Neuron (in vitro differentiated cells): Measurements from ENCODE around the gene UBA7.

Source experiments
- H2AFZ ChIP-seq: one replicate; pipeline ENCODE4 v1.6.1; 2013; ENCODE audit warnings: low read depth, mild to moderate bottlenecking, inconsistent platforms, low read length, moderate library complexity
- H3K27me3 ChIP-seq: one replicate; pipeline ENCODE4 v1.6.1; 2013; ENCODE audit warnings: low read length; ENCODE audit not compliant: insufficient read depth
- H3K36me3 ChIP-seq: one replicate; pipeline ENCODE4 v1.6.1; 2013; ENCODE audit warnings: low read length; ENCODE audit not compliant: insufficient read depth
- H3K4me1 ChIP-seq: one replicate; pipeline ENCODE4 v1.6.1; 2013; ENCODE audit warnings: low read length; ENCODE audit not compliant: insufficient read depth
- H3K4me3 ChIP-seq: 2 replicates; pipeline ENCODE4 v1.5.1; 2013; ENCODE audit warnings: mild to moderate bottlenecking, low read length, moderate library complexity
- H3K9me3 ChIP-seq: one replicate; pipeline ENCODE4 v1.6.1; 2013; ENCODE audit warnings: low read length

UBA7 gene

DNA sequence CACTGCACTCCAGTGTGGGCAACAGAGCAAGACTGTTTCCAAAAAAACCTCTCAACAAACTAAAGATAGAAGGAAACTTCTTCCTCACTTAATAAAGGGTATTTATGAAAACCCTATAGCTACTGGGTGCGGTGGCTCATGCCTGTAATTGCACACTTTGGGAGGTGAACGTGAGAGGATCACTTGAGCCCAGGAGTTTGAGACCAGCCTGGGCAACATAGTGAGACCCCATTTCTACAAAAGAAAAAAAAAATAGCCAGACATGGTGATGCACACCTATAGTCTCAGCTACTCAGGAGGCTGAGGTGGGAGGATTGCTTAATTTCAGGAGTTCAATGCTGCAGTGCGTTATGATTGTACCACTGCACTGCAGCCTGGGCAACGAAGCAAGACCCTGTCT is 49.8 kb downstream of the UBA7 start:
- Histone ChIP-seq H3K27me3 (no peaks in the 10 kb centered on the region), H2AFZ (no peak overlapping the region), H3K4me1 (no peaks in the 10 kb centered on the region), H3K4me3 (no peak overlapping the region), H3K36me3 (peaks cover 11% of the 10 kb centered on the region), H3K9me3 (peaks cover 2% of the 10 kb centered on the region)

DNA sequence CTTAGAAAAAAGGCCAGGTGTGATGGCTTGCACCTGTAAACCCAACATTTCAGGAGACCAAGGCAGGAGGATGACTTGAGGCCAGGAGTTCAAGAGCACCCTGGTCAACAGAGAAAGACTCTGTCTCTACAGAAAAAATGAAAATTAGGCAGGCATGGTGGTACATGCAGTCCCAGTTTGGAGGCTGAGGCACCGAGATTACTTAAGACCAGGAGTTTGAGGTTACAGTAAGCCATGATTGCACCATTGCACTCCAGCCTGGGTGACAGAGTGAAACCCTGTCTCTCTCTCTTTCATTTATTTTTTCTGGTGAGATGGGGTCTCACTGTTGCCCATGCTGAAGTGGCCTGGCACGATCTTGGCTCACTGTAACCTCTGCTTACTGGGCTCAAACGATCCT is 52.1 kb downstream of the UBA7 start:
- H3K4me3 ChIP-seq, result no peak overlapping the region
- H2AFZ ChIP-seq, result no peak overlapping the region
- peaks cover 2% of the 10 kb centered on the region for H3K9me3 ChIP-seq
- H3K36me3 ChIP-seq, result peaks cover 11% of the 10 kb centered on the region
- no peaks in the 10 kb centered on the region for H3K4me1 ChIP-seq
- H3K27me3 ChIP-seq, result no peaks in the 10 kb centered on the region

DNA sequence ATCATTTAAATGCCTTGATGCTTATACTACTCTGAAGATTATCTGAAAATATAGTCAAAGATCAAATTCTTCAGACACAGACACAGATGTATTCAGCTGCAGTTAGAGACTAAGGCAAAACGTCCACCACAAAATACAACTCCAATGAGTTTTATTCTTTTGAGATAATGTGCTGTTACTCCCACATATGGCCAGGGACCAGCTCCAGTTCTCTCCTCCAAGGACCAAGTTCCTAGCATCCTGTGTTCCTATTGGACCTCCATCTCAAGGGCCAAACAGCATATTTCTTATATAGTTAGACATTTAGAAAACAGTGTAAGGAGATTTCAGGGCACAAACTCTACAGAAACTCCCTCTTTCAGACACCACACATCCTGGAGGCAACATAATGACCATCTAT is 54.5 kb downstream of the UBA7 start:
- Histone ChIP-seq H2AFZ (no peak overlapping the region), H3K36me3 (peaks cover 9% of the 10 kb centered on the region), H3K27me3 (no peaks in the 10 kb centered on the region), H3K4me1 (no peaks in the 10 kb centered on the region), H3K4me3 (no peak overlapping the region), H3K9me3 (no peaks in the 10 kb centered on the region)

DNA sequence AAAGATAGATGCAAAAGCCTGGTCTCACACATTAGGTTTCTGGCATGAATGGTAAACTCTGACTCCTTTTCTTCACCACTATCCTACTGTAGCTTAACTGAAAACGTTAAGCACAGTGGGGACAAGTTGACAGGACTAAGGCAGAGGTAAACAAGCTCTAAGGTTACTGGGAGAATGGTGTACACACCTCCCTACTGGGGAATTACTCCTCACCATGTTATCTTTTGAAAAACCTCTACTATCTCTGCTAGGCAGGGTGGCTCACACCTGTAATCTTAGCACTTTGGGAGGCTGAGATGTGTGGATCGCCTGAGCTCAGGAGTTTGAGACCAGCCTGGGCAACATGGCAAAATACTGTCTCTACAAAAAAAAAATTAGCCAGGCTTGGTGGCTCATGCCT is 56.6 kb downstream of the UBA7 start:
- H3K4me3 ChIP-seq, result no peak overlapping the region

DNA sequence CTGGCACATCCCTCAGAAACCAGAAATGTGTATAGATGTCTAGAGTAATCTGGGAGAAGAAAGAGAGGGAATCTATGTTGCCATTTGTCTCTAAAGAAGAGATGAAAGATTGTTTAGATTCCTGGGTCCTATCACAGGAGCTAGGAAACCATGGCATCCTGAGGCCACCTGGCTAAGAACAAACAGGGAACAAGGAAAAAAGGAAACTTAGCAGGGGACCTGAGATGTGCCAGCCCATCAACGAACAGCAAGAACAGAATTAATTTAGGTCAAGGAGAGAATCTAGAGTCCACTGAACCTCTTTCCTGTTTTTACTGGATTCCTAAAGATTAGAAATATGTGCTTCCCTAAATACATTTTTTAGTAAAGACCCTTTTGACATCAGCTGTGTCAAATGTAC is 57.7 kb downstream of the UBA7 start:
- no peak overlapping the region for H2AFZ ChIP-seq
- no peak overlapping the region for H3K4me3 ChIP-seq
- no peaks in the 10 kb centered on the region for H3K27me3 ChIP-seq
- peaks cover 6% of the 10 kb centered on the region for H3K36me3 ChIP-seq
- H3K9me3 ChIP-seq, result no peaks in the 10 kb centered on the region
- H3K4me1 ChIP-seq, result no peaks in the 10 kb centered on the region

More for the DNA sequence above, 56.6 kb downstream of the UBA7 start:
- Histone ChIP-seq H3K9me3 (no peaks in the 10 kb centered on the region), H3K36me3 (peaks cover 9% of the 10 kb centered on the region), H3K27me3 (no peaks in the 10 kb centered on the region), H3K4me1 (no peaks in the 10 kb centered on the region), H2AFZ (no peak overlapping the region)
